Measurements from ENCODE around the gene USP34.
"Not testable (repeated sequence)": the region's sequence is repeated elsewhere in the genome, so short reads cannot be mapped to it uniquely, and the experiment has no call there.

The USP34 gene

DNA sequence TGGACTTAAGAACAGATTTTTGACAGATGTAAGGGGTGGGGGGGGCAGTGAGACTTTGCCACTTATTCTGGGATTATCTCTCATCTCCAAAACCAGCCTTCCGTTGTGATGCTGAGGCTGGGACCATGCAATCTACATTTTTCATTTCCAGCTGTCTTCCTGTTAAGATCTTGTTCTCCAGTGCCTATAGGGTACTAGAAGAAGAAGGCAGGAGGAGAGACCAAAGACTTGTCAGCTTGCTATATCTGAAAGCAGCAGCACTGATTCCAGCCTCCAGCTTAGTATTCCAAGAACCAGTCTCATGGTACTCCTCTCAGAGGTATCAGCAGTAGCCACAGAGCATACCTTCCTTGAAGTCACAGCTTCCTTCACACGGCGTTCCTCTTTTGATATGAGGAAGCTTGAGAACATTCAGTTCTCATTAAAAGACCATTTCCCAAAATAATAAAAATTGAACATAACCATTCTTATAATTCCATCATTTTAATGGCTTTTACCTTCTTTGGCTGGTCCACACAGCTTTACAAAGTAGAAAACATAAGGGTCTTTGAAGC lies 49.8 kb downstream of the USP34 start:
- DNase-seq: no peak

DNA sequence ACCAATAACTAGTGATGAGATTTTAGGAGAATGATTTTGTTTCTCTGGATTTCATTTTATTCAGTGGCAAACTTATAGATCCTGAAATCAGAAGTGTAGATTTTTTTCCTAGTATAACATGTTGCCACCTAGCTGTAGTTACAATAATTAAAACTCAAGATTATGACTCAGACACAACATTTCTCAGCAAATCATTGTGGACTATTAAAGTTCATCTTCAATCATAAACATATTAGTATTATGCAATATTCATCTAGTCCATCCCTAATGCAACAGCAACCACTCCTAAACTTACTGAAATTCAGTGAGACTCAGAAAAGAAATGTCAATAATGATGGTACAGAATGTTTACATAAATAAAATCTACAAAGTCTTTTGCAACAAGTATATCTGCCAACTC lies 51.3 kb downstream of the USP34 start:
- DNase-seq: no peak

DNA sequence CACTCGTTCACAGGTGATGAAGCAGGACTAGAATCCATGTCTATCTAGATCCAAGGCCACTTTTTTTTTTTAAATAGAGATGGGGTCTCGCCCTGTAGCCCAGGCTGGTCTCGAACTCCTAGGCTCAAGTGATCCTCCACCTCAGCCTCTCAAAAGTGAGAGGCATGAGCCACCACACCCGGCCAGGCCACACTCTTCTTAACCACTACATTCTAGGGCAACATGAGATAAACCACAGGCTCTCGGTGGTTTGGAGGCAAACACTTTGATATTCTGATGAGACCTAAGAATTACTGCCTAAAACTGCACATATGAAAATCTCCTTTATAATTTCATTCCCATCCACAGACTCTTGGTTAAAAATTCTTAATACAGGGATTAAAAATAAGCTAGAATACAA lies 51.8 kb downstream of the USP34 start:
- no peak for DNase-seq

DNA sequence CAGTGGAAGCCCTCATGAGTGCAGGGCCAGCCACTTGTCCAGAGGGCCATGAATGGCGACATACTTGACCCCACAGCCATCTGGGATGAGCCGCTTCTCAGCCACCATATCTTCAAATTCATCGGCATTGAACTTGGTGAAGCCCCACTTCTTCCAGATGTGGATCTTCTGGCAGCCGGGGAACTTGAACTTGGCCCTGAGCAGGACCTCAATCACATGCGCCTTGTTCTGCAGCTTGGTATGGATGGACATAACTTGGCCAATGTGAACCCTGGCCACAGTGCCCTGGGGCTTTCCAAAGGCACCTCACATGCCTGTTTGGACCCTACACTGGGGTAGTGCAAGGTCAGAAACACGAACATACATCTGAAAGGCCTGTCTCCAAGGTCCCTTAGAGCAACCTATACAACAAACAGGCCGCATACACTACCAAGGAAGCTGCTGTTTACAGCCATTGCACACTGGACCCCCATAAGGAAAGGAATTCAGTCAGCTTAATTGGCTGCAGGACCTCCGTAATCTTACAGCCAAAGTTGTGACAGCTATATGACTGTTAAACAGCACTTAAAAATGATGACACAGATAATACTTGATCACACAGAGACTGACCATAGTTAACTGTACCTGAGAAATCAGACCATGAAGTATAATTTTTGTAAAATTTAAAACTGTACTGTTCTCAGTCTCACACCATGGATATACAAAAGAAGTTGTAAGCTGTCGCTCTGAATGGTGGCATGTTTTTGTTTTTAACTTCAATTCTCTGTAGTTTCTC lies 53.8 kb downstream of the USP34 start:
- no peak for DNase-seq

DNA sequence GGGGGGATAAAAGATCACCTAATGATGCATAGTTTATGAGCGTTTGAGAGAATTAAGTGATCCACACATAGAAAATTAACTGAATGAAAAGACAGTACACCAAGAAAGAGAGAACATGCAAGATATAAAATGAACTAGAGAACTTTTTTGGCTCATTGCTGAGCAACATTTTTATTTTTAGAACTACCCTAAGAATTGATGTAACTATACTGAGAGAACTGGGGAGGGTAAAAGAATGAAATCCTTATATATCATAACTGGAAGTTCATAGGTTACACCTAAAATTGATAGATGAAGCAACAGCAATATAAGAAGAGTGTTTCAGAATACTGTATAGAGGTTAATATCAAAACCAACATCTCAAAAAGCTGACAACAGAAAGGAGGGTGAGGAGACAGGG lies 55.6 kb downstream of the USP34 start:
- DNase-seq: no peak

DNA sequence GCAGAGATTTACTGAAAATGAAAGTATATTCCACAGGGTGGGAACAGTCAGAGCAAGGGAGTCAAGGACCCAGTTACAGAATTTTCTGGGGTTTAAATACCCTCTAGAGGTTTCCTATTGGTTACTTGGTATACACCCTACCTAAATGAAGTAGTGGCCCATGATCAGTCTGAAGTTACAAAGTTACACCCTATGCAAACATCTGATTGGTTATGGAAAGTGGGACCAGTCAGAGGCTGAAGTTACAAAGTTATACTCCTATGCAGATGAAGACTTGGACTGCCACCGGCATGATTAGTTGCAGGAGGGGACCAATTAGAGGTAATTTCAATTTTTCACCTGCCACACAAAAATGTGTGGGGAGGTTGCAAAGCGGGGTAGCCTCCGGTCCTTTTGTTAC lies 56.2 kb downstream of the USP34 start:
- DNase-seq: no peak

DNA sequence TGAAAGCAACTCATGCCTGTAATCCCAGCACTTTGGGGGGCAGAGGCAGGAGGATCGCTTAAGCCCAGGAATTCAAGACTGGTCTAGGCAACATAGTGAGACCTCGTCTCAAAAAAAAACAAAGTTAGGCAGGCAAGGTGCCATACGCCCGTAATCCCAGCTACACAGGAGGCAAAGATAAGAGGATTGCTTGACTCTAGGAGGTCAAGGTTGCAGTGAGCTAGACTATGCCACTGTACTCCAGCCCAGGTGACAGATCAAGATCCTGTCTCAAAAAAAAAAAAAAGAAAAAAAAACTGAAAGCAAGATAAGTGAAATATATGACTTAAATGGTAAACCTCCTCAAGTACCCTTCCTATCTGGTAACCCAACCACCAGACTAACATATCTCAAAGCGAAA lies 59.8 kb downstream of the USP34 start:
- DNase-seq: no peak

DNA sequence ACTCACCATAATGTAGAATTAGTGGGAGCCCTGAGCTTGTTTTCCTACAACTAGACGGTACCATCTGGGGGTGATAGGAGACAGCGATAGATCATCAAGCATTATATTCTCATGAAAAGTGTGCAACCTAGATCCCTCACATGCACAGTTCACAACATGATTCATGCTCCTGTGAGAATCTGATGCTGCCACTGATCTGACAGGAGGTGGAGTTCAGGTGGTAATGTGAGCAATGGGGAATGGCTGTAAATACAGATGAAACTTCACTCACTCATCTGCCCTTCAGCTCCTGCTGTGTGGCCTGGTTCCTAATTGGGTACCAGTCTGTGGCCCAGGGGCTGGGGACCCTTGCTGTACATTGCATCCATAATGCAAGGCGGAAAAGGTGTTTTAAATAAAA lies 60.7 kb downstream of the USP34 start:
- DNase-seq: no peak

DNA sequence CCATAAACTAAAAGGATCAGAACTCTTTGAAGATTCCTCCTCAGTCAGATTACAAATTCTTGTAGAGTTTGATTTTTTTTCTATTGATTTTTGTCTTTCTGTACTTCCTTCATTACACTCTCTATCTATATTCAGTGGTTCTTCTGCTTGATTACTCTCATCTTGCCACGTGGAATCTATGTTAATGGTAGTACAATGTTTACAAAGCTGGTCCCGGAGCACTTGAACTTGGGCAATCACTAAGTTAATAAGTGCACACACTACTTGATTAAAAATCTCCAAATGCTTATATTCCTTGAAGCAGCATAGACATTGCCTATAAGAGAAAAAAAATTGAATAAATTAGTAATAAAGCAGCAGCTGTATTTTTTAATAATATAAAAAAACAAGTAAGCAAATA lies 65.1 kb downstream of the USP34 start:
- DNase-seq: no peak

DNA sequence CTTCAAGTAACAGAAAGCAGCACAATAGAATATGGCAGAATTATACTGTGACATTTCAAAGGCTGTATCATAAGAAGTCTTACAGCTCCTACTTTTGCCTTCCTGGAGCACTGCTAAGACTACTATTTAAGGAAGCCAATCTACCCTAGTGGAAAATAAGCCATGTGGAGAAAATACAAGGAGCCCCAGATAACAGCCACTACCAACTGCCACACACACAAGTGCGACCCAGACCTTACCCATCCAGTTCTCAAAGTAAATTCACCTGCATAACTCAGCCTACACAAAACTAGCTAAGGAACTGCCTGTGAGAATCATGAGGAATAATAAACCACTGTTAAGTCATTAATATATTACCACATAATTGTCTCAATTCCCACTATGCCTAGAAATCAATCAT lies 66.4 kb downstream of the USP34 start:
- no peak for DNase-seq

DNA sequence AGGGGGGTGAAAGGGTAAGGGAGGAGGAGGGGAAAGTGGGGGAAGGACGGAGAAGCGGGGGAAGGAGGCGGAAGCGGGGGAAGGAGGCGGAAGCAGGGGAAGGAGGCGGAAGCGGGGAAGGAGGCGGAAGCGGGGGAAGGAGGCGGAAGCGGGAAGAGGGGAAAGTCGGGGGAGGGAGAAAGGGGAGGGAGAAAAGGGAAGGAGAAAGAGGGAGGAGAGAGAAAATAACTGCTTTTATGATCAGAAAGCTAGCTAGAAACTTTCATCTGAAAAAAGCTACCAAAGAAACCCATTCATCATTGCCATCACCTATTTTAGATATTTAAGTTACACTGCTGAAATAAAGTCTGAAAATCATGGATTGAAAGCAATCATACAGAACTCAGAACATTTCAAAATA lies 72.5 kb downstream of the USP34 start:
- DNase-seq: no peak

DNA sequence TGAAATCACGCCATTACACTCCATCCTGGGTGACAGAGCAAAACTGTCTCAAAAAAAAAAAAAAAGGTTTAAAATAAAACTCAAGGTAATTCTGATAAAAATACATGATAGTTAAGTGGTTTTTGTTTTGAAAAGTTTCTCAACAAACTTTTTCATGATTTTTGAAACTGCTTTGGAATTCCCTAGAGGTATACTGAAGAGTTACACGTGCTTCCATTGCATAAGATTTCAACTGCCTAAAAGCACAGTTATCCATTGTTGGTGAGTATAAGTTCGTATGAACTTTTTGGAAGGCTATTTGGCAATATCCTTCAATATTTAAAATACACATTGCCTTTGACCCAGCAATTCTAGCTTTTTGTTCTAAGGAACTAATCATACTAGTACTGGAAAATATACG lies 74.9 kb downstream of the USP34 start:
- DNase-seq: no peak

DNA sequence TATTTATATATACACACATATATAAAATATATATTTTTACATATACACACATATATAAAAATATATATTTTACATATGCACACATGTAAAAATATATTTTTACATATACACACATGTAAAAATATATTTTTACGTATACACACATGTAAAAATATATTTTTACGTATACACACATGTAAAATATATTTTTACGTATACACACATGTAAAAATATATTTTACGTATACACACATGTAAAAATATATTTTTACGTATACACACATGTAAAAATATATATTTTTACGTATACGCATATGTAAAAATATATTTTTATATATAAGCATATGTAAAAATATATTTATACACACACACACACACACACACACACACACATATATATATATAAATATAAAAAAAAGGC lies 83.3 kb downstream of the USP34 start:
- DNase-seq: not testable (repeated sequence)

DNA sequence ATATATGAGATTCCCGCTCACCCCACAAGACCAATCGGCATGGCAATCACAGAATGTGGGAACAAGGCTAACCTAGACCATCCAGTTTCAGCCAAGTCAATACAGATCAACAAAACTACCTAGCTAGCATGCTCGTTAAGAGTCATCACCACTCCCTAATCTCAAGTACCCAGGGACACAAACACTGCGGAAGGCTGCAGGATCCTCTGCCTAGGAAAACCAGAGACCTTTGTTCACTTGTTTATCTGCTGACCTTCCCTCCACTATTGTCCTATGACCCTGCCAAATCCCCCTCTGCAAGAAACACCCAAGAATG lies 90.0 kb downstream of the USP34 start:
- DNase-seq: not testable (repeated sequence)

DNA sequence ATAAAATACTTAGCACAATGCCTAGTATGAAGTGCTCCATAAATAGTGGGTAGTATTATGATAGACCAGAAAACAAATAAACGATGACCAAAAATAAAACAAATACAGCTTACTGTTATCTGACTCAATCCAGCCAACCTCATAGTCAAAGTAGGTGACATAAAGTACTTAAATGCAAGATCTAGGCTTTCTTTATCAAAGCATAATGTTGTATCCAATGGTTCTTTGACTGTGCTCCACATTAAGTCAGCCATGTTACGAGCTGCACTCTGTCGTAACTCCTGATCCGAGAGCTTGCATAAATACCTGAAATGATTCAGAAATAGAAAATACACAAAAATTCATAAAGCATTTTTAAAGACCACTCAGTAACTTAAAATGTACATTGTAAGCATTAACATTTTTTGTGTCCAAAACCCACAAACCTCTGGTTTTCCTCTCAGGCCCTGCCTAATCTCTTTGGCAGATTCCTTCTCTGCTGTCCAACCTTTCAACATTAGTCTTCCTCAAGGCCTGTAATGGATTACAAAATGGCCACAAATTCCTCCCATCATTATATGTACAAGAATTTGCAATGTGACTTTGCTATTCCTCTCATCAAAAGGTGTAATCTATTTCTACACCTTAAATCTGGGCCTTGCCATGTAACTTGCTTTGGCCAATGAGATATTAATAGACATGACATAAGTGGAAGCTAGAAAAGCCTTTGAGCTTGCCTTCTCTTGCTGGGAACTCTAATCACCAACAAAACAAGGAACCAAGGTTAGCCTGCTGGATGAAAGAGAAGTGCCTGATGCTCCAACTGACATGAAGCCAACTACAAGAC lies 90.6 kb downstream of the USP34 start:
- DNase-seq: no peak

DNA sequence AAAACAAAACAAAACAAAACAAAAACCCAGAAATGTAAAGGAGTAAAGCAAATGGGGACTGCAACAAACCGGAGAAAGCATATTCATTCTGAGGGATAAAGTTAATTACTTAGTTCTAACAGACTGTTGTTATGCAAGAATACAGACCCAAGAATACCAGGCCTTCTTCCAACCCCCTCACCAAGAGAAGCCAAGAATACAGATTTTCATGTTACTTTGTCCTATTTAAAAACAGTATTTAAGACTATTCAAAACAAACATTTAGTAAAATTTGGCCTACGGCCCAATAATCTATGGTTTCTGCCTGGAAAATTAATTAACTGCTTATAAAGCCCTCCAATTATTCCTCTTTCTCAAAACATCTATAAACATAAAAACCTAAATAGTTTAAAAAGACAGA lies 91.4 kb downstream of the USP34 start:
- no peak for DNase-seq

DNA sequence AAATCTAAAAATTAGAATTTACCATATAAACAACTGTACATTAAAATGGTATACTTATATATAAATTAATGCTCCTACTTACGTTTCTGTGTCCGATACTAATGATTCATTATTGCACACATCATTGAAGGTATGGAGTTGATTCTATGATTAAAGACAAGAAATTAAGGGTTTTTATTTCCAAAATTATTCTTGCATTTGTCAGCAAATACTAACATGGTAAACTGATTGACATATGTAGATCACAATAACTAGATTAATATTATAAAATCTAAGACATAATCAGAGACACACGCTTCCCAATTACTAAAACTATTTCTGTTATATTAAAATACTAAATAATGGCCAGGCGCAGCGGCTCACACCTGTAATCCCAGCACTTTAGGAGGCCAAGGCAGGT lies 92.6 kb downstream of the USP34 start:
- DNase-seq: no peak

DNA sequence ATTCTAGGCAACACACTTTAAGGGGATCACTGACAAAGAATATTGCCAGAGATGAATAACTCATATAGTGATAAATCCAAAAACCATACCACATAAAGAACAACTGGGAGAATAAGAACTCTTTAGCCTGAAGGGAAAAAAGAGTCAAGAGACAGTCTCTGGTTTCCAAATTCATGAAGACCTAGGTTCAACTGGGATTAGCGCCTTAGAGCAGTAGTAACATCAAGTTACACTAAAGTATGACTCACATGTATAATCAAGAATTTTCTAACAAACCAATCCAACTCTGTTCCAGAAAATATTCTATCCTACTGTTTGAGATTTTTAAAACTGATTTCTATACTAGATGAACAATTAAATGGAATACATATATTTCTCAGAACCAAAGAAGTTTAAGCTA lies 93.8 kb downstream of the USP34 start:
- DNase-seq: no peak

DNA sequence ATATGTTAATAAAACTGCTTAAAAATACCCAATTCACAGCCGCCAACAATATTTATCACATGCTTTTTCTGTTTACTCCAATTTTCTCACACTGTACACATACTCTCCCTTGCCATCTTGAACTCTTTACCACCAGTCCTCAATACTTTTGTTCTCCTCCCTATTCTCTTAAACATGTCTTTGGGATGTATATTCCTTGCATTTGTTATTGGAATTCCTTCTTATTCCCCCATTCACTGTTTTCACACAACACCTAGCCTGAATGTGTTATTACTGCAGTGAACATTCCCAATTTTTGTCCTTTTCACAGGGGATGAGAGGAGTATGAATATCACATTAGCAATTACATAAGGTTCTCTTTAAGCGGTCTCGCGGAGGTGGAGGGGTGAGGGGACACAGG lies 94.7 kb downstream of the USP34 start:
- DNase-seq: no peak

DNA sequence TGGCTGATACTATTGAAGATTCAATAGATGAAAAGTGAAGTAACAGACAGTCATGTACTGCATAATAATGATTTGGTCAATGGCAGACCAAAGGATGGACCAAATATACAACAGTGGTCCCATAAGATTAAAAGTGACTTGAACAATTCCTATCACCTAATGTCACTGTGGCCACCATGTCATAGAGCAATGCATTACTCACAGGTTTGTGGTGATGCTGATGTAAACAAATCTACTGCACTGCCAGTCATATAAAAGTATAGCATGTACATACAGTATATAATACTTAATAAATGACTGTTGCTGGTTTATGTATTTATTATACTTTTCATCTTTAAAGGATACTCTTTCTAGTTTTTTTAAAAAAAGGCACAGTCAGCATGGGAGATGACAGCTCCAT lies 99.9 kb downstream of the USP34 start:
- DNase-seq: no peak

DNA sequence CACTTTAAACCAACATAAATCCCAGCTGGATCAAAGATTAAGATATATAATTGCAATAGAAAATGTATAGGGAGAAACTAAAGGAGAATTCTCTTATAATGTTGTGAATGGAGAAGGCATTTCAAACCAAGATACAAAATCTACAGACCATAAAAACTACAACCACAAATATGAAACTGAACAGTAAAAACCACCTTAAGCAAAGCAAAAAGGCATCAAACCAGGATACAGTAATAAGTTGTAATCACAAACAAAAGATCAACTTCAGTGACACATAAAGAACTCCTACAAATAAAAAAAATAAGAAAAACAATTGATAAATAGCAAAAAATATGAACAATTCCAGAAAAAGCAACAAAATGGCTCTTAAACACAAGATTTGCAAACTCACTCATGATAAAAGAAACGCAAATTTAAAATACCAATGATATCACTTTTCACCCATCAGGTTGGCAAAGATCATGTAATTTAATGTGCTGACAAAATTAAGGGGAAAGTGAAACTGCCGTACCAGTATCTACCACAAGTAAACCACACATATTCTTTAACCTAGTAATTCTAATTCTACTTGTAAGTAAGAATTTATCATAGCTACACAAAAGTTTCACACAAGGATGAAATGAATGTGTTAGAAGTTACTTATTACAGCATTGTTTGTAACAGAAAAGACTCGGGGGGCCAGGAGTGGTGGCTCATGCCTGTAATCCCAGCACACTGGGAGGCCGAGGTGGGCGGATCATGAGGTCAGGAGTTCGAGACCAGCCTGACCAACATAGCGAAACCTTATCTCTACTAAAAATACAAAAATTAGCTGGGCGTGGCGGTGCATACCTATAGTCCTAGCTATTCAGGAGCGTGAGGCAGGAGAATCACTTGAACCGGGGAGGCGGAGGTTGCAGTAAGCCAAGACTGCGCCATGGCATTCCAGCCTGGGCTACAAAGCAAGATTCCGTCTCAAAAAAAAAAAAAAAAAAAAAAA lies 101.9 kb downstream of the USP34 start:
- no peak for DNase-seq

DNA sequence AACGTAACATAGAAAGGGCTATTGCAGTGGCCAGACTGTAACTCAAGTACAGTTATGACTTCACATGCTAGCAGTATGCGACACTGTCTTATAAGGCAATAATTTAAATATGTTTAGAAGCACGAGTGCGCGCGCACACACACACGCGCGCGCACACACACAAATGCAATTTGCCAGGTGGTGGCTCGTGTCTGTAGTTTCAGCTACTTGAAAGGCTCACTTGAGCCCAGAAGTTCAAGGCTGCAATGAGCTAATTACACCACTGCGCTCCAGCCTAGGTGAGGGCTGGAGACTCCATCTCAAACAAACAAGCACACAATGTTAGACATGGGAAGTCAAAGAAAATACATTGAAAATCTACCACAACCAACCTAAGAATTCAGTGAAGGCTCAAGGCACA lies 103.7 kb downstream of the USP34 start:
- no peak for DNase-seq

DNA sequence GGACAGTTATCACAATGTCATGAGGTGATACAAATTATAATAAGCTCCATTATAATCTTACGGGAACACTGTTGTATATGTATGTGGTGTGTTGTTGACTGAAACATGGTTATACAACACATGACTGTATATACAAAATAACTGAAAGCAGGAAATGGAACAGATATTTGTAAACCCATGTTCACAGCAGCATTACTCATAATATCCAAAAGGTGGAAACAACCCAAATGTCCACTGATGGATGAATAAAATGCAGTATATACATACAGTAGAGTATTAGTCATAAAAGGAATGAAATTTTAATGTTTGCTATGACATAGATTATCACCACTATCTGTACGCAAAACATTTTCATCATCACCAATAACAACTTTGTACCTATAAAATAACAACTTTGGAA lies 107.3 kb downstream of the USP34 start:
- no peak for DNase-seq
